GM19397 (cell line): ENCODE data around the gene ULBP2.

Source experiments
- ATAC-seq: cut with Tn5 transposase; IDR thresholded peaks from one replicate; pipeline ENCODE4 v1.9.1; 2021; ENCODE audit warnings: mild to moderate bottlenecking, moderate library complexity; ENCODE audit not compliant: unreplicated experiment

Gene ULBP2

DNA sequence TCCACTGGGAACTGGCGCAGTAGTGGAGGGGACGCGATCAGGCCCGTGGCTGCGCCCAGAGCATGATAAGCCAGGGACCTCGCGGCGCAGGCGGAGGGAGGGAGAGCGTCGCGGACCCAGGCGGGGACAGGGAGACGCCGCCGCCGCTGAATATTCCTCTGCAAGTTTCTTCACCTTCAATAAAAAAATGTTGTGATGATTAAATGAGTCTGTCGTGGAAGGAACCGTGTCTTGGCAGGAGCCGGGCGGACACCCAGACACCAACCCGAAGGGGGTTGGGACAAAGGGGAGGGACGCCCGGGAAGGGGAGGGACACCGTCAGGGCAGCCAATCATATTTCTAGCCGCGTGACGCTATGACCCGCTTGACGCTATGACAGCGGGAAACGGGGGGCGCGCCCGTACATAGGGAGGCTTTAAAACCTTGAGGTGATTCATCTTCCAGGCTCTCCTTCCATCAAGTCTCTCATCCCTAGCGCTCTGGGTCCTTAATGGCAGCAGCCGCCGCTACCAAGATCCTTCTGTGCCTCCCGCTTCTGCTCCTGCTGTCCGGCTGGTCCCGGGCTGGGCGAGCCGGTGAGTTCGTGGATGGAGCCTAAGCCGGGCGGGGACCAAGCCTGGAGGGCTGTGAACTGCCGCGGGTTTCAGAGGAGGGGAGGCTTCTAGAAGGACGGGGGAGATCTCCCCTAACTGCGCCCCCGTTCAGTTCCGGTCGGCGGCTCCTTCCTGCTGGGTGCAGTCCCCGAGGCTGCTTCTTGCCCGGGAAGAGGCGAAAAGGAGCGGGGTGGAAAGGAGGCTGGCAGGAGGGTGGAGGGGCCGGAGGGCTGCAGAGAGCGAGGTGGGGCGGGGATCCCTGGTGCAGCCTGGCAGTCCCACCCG is at the start of gene ULBP2:
ULBP2 (plus strand) TSS at position 432 of the 878 bp plus-strand sequence; CDS start at position 491, 59 bp downstream.
- ATAC-seq: no peak

- ATAC-seq: no peak
Measured at GRCh38 chr6:149895048-149895590, 46.7 kb upstream of the ULBP2 start.

DNA sequence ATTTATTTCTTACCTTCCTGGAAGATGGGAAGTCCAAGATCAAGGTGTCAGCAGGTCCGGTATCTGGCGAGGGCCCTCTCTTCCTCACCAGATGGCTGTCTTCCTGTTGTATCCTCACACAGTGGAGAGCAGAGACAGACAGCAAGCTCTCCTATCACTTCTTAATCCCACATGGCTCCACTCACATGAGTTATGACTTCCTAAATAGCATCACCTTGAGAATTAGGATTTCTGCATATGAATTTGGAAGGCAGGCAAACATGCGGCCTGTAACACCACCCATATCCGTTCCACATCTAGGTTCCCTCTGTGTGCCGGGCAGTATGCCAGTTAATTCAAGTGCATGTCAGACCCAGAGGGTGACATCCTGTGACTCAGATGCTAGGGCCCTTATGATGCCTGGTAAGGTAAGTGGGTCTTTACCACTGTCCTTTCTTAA is 46.0 kb upstream of the ULBP2 start:
- ATAC-seq: no peak

GRCh38 chr6:149896491-149896890 is 45.3 kb upstream of the ULBP2 start:
- no peak for ATAC-seq

GRCh38 chr6:149897015-149897697 is 44.7 kb upstream of the ULBP2 start:
- ATAC-seq: no peak

DNA sequence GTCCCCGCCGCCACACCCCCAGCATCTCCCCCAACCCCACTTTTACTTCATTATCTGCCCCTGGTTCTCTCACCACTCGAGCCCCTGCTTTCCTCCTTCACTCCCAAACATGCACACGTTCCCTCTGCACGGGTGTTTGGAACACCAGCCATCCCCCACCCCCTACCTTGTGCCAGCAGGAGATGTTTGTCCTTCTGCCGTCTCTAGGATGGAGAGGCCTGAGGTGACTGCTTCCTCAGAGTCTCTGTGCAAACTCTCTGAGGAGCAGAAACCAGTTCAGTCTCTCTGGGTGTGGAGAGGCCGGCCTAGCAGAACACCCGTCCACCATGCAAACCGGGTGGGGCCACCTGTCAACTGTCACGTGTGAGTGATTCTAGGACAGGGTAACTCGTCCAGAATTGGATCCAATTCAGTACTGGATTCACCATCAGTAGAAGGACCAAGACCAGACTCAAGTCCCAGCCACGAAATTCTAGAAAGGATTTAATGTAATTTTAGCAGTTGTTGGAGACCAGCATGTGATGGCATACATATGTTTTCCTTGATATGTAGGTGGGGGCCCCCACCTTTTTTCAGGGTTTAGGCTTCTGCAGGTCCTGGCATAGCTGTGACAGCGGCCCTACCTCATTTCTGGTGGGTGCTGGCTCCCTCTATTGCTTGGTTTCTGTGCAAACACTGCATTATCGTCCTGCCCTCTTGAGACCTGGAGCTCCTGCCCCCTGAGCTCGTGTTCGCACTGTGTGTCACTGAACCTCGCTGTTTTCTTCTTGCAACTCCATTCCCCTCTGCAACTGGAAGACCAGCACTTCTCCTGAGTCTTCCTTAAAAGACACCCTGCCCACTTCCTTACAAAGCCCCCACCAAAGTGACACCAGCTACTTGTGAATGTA is 43.7 kb upstream of the ULBP2 start, which contains the start of gene RAET1E:
RAET1E (minus strand) TSS at position 259 of the 890 bp plus-strand sequence. CDS start 7,212 bp downstream, outside the sequence.
- no peak for ATAC-seq

DNA sequence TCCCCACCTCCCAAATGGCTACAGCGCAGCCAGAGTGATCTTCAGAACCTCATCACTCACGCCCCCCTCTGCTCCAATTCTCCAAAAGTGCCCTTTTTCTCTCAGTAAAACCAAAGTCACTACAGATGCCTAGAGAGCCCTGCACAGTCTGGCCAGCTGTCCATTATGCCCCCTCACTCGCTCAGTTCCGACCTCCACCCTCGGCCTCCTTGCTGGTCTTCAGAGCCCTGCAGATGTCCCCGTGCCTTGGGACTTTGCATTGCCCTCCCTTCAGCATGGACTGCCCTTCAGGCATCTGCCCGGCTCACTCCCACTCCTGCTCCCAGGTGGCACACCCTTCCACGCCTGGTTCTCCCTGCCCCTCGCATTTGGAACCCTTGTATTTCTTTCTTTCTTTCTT is 42.8 kb upstream of the ULBP2 start:
- ATAC-seq: no peak

- ATAC-seq: no peak
Measured at GRCh38 chr6:149899486-149899885, 42.3 kb upstream of the ULBP2 start.

DNA sequence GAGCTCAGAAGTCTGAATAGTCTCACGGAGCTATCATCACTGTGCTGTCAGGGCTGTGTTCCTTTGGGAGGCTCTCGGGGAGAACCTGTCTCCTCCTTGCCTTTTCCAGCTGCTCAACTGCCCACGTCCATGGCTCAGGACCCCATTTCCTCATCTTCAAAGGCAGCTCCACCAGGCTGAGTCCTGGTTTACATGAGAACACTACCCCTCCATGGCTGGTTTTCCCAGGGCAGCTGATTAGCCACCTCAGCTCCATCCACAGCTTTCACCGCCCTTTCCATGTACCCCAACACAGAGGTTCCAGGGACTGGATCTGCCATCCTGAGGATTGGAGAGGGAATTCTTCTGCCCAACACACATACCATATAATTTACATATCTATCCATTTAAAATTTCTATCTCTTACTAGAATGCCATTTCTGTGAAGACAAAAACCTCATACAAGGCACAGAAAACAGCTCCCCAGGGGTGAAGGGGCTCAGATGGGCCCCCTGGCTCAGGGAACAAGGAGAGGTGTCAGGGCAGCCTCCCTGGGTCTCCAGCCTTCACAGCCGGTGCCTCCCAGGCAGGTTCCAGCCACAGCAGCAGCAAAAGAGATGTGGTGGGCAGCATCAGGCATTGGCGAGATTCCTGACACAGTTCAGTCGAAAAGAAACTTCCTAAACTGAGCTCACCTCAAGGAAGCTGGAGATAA is 41.7 kb upstream of the ULBP2 start:
- no peak for ATAC-seq

GRCh38 chr6:149900620-149901443 is 41.0 kb upstream of the ULBP2 start:
- no peak for ATAC-seq

DNA sequence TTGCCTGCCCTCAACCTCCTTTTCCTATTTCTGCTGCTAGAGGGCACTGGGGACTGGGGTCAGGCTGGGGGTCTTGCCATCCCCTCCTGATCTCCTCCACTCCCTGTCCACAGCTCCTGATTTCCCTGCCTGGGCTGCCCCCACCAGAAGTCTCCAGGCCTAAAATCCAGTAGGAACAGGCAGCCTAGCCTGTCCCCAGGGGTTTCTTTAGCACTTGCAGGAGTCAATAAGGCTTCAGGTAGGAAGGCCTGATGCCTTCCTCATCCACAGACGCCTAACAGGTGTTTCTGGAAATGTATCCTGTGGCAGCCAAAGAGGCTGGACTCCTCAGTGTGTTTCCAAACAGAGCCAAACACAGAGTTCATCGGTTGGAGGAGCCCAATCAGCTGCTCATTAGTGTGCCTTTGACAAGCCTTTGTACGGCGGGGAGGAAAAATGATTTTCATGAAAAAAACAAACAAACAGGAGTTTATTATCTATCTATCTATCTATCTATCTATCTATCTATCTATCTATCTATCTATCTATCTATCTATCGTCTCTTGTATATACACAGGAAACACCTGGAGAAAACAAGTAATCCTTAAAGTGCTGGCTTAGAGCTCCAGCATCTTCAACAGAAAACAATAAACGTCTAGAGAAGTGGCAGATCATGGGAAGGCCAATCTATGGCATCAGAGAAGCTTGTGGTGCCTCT is 40.2 kb upstream of the ULBP2 start:
- ATAC-seq: no peak

DNA sequence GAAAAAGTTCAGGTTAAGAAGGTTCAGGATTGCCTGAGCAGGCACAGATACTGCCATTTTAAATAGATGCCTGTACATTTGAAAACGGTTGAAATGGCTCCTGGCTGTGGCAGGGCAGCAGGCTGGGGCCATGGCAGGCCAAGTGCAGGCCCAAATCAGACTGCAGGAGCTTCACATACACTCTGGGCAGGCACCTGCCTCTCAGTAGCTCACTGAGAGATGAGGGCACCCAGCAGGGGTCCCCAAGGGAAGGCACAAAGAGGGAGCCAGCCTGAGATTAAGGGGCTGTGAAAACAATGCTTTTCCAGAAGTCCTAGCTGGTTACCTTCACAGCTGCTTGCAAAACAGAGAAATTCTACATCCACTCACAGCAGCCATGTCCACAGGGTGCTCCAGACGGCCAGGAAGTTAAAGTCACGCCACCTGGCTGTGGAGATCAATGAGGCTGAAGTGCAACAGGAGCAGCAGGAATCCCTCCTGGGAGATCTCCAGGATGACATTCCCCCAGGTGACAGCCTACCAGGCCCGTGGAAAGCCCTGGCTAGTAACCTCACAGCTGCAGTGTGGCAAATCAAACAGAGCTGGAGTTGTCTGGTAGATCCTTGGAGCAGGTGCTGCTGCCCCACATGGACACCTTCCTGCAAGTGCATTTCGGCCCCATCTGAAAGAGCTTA is 37.7 kb upstream of the ULBP2 start:
- no peak for ATAC-seq

DNA sequence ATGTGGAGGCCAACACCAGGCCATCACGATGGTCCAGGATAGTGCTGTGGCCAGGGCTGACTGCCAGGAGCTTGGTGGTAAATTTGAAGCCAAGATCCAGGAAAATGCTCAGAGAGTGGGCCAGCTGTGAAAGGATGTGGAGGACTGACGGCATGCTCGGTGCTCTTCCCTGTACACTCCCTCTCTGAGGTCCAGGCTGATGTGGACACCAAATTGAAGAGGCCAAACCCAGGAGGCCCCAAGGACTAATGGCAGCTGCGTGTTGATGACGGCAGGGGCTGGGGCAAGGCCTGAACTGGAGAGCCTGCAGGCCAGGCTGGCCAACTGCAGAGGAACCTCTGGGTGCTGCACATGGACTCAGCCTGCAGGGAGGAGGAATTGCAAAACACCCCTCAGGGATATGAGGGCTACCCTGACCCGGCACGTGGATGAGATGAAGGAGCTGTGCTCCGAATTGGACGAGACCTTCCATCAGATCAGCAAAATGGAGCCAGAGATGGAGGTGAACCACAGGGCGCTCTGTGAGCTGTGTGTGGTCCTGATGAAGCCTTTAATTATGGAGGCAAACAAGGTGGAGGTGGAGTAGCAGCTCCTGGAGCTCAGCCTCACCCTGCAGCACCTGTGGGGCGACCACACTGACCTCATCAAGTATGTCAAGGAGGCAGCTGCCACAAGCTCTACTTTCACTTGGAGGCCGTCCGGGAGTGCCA is 37.0 kb upstream of the ULBP2 start:
- no peak for ATAC-seq

DNA sequence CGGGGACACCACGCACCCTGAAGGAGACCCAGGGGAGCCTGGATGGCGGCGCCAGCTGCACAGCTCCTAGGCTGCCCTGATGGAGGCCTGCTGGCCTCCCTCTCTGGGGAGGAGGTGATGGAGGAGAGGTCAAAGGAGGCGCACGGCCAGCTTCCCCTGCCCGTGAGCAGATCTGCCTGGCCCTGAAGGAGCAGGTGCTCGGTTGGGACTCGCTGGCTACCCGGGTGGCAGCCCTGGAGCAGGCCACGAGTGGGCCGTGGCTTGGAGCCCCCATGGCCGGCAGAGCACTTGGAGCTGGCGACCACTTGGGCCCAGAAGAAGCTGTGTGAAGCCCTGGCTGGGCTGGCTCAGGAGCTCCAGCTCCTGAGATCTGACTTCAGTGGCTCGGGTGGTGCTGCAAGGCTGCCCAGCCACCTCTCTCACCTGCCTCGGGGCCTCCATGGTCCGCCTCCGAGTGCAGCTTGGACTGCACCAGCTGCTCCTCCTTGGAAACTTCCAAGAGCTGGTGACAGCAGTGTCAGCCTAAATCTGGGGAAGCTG is 36.4 kb upstream of the ULBP2 start:
- ATAC-seq: no peak

- no peak for ATAC-seq
Measured at GRCh38 chr6:149905911-149906371, 35.9 kb upstream of the ULBP2 start.

DNA sequence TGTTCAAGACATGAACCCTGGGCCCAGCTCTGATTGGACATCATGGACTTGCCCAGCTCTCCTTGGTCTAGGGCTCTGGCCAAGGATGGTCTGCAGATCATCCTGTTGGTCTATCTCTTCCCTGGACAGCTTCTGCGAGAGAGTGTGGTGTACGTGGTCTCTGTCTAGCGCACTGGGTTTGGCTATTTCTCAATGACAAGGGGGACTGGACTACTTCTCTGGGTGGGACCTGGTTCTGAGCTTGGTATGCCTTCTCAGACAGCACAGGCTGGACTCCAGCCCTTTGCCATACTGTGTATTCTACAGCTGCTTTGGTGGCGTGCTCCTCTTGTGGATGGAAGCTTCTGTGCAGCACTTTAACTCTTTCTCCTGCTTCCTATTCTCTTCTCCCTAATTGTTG is 35.4 kb upstream of the ULBP2 start:
- ATAC-seq: no peak

DNA sequence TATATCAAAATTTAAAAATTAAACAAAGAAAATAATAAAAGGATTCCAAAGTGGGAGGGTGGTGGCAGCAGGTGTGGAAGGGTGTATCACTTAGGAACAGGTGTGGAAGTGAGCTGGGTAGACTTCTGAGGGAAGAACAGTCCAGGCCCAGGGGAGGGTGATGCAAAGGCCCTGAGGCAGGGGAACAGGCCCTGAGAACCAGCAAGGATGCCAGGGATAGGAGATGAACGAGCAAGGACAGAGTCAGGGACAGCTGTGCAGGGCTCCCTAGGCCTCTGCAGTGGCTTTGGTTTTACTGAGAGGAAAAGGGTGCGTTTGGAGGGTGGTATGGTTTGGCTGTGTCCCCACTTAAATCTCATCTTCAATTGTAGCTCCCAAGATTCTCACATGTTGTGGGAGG is 34.5 kb upstream of the ULBP2 start:
- ATAC-seq: no peak
